ENCODE data around the gene UVSSA. TPM values are rescaled to one million over a fixed set of nuclear protein-coding genes. Genes with fewer than 3 reads are reported as not detected.
A peak's percentile ranks its signal among the peaks of the same experiment; 100 is the strongest.

Gene UVSSA
- polyA plus RNA-seq, 1 donor from 2014 or later = 13.3 TPM

GRCh38 chr4:1408418-1408817 is 61.4 kb downstream of the UVSSA start:
- H3K9me3 ChIP-seq (ENCODE audit: low read length) = peaks cover 12% of the 10 kb centered on the region
- TF ChIP-seq POLR2AphosphoS5 (IDR thresholded peaks at IDR 0.05) (no peak), EP300 (conservative IDR thresholded peaks at IDR 0.05; ENCODE audit: poor library complexity, severe bottlenecking) (no peak), CTCF (IDR thresholded peaks at IDR 0.05; ENCODE audit: poor library complexity, severe bottlenecking) (peak; percentile 13)

GRCh38 chr4:1409079-1409478 is 62.1 kb downstream of the UVSSA start:
- H3K9me3 ChIP-seq (ENCODE audit: low read length) = peaks cover 12% of the 10 kb centered on the region
- no peak overlapping the region for H2AFZ ChIP-seq (ENCODE audit: low read depth, low read length)
- TF ChIP-seq TAF1 (IDR thresholded peaks at IDR 0.05; ENCODE audit: low read depth) = no peak
- no peak for TF ChIP-seq MXI1 (conservative IDR thresholded peaks at IDR 0.05; ENCODE audit: poor library complexity, severe bottlenecking)
- no peak for TF ChIP-seq EP300 (conservative IDR thresholded peaks at IDR 0.05; ENCODE audit: poor library complexity, severe bottlenecking)
- TF ChIP-seq EZH2 (IDR thresholded peaks at IDR 0.05; ENCODE audit: borderline replicate concordance, insufficient read depth, low read length, poor library complexity, severe bottlenecking) = no peak
- no peak for TF ChIP-seq SMC3 (conservative IDR thresholded peaks at IDR 0.05; ENCODE audit: poor library complexity)
- no peak for TF ChIP-seq CTCF (IDR thresholded peaks at IDR 0.05; ENCODE audit: poor library complexity, severe bottlenecking)
- TF ChIP-seq RAD21 (conservative IDR thresholded peaks at IDR 0.05) = no peak
- no peak for TF ChIP-seq POLR2AphosphoS5 (IDR thresholded peaks at IDR 0.05)
- no peak for TF ChIP-seq REST (IDR thresholded peaks at IDR 0.05; ENCODE audit: borderline replicate concordance)
- H3K4me2 ChIP-seq (ENCODE audit: low read length) = no peak overlapping the region
- no peak overlapping the region for H3K4me3 ChIP-seq (ENCODE audit: low read length)
- H3K79me2 ChIP-seq (replicated peaks; ENCODE audit: insufficient read depth, low read length) = no peaks in the 10 kb centered on the region
- H3K9me2 ChIP-seq (ENCODE audit: insufficient read depth, low read length) = no peaks in the 10 kb centered on the region
- no peaks in the 10 kb centered on the region for H3K36me3 ChIP-seq (ENCODE audit: insufficient read depth, low read length)
- no peaks in the 10 kb centered on the region for H4K20me1 ChIP-seq (ENCODE audit: insufficient read depth)
- H3K27ac ChIP-seq (ENCODE audit: low read length) = no peak overlapping the region
- H3F3A ChIP-seq (ENCODE audit: insufficient read depth, low read length, poor library complexity, severe bottlenecking) = no peaks in the 10 kb centered on the region
- H3K9ac ChIP-seq (ENCODE audit: low read length) = no peak overlapping the region
- peaks cover 96% of the 10 kb centered on the region for H3K27me3 ChIP-seq (ENCODE audit: insufficient read depth, low read depth, low read length)

More at GRCh38 chr4:1408418-1408817, 61.4 kb downstream of the UVSSA start:
- Histone ChIP-seq H3F3A (ENCODE audit: insufficient read depth, low read length, poor library complexity, severe bottlenecking) (no peaks in the 10 kb centered on the region), H3K27ac (ENCODE audit: low read length) (no peak overlapping the region), H3K4me3 (ENCODE audit: low read length) (peak overlapping the region; percentile 58), H3K9ac (ENCODE audit: low read length) (no peak overlapping the region), H3K79me2 (replicated peaks; ENCODE audit: insufficient read depth, low read length) (no peaks in the 10 kb centered on the region), H3K4me2 (ENCODE audit: low read length) (no peak overlapping the region), H3K9me2 (ENCODE audit: insufficient read depth, low read length) (no peaks in the 10 kb centered on the region), H2AFZ (ENCODE audit: low read depth, low read length) (no peak overlapping the region), H4K20me1 (ENCODE audit: insufficient read depth) (no peaks in the 10 kb centered on the region), H3K36me3 (ENCODE audit: insufficient read depth, low read length) (no peaks in the 10 kb centered on the region), H3K27me3 (ENCODE audit: insufficient read depth, low read depth, low read length) (peaks cover 96% of the 10 kb centered on the region)

Measured in neural cell (in vitro differentiated cells).